HepG2 (cell line): ENCODE measurements around the gene PRSS27. TPM values are rescaled to one million over a fixed set of nuclear protein-coding genes. Genes with fewer than 3 reads are reported as not detected.

ENCODE experiments used
- ATAC-seq: fragments of 200-7000 bp; cut with Tn5 transposase; 3 replicates; pipeline ENCODE4 v1.9.1; 2020; ENCODE audit warnings: mild to moderate bottlenecking, moderate library complexity
- BruUV-seq: library from RNA; stranded (reverse); fragments of 400-500 nt; replicated peaks from 2 replicates; lab custom pipeline; 2021; lab: Mats Ljungman, UMichigan
- CTCF ChIA-PET: fragments of 300-600 bp; formaldehyde crosslinking; extraction: SDS; loops from one replicate; lab custom pipeline; 2021; ENCODE audit warnings: low total read pairs, inconsistent platforms, low intra/inter-chr PET ratio; lab: Yijun Ruan, JAX
- POLR2A ChIA-PET: fragments of 350-600 bp; sonication (Branson Sonifier 250); formaldehyde crosslinking; loops from one replicate; lab custom pipeline; 2020; ENCODE audit warnings: antibody characterized with exemption, inconsistent platforms; lab: Yijun Ruan, JAX
- DNase-seq: peaks from one replicate; pipeline ENCODE4 v3.0.0-alpha.2; 2015; ENCODE audit warnings: low spot score
- FAIRE-seq: peaks from 3 replicates; lab custom pipeline; 2011; peaks lifted over from hg19 to GRCh38; lab: Jason Lieb, UNC
- H2AFZ ChIP-seq: one replicate; pipeline ENCODE4 v1.6.1; 2011; ENCODE audit warnings: low read length, inconsistent platforms
- H3K27ac ChIP-seq: fragments of 300-600 bp; 3 replicates; pipeline ENCODE4 v1.8.0; 2011; ENCODE audit warnings: mixed run types, mild to moderate bottlenecking, mixed read lengths, low read length, inconsistent platforms; ENCODE audit not compliant: insufficient read depth; ENCODE audit errors: extremely low read length
- H3K27me3 ChIP-seq, 2 experiments: fragments of 200-600 bp in 1 of 2; 2 replicates in 1 of 2; 3 replicates in 1 of 2; pipeline versions ENCODE4 v1.6.0 to v1.8.0; 2011; ENCODE audit warnings: low read length in 2 of 2, mild to moderate bottlenecking in 2 of 2, moderate library complexity in 2 of 2, inconsistent platforms in 1 of 2; ENCODE audit not compliant: insufficient read depth in 2 of 2, control insufficient read depth in 1 of 2
- H3K36me3 ChIP-seq, 2 experiments: fragments of 200-600 bp in 1 of 2; replicated peaks in 1 of 2; 2 replicates in 1 of 2; 3 replicates in 1 of 2; pipeline versions ENCODE4 v1.5.1 to v1.8.0; 2011; ENCODE audit warnings: low read length in 2 of 2, inconsistent platforms in 1 of 2; ENCODE audit not compliant: insufficient read depth in 2 of 2, control insufficient read depth in 1 of 2
- H3K4me1 ChIP-seq: 2 replicates; pipeline ENCODE4 v1.5.1; 2012; ENCODE audit warnings: low read length, inconsistent platforms; ENCODE audit not compliant: insufficient read depth
- H3K4me2 ChIP-seq: 2 replicates; pipeline ENCODE4 v1.6.0; 2011; ENCODE audit warnings: low read depth, low read length, inconsistent platforms
- H3K4me3 ChIP-seq, 3 experiments: fragments of 200-600 bp in 1 of 3; sonication (generic), shearing (Covaris generic) in 1 of 3; replicated peaks in 1 of 3; 2 replicates each; pipeline ENCODE4 v1.5.1; 2011 to 2016; ENCODE audit warnings: low read length in 3 of 3, inconsistent platforms in 2 of 3, low read depth in 2 of 3, mild to moderate bottlenecking in 2 of 3, control low read depth in 1 of 3, mixed read lengths in 1 of 3; ENCODE audit not compliant: insufficient read depth in 1 of 3
- H3K79me2 ChIP-seq: one replicate; pipeline ENCODE4 v1.6.1; 2011; ENCODE audit warnings: low read length, inconsistent platforms; ENCODE audit not compliant: insufficient read depth
- H3K9ac ChIP-seq: 2 replicates; pipeline ENCODE4 v1.6.0; 2011; ENCODE audit warnings: mild to moderate bottlenecking, low read depth, low read length, inconsistent platforms; ENCODE audit not compliant: insufficient read depth
- H3K9me3 ChIP-seq: 2 replicates; pipeline ENCODE4 v1.5.1; 2012; ENCODE audit warnings: mild to moderate bottlenecking, low read length
- H4K20me1 ChIP-seq: 2 replicates; pipeline ENCODE4 v1.6.0; 2011; ENCODE audit warnings: inconsistent platforms, mild to moderate bottlenecking, low read length, moderate library complexity; ENCODE audit not compliant: insufficient read depth
- AGO2 ChIP-seq: fragments of 200-400 bp; formaldehyde crosslinking; optimal IDR thresholded peaks from 2 replicates; pipeline ENCODE3; 2017; ENCODE audit warnings: mild to moderate bottlenecking, low read depth, low read length, moderate library complexity
- ARID5B ChIP-seq: IDR thresholded peaks from 2 replicates; pipeline ENCODE4 v1.4.0; 2020; ENCODE audit warnings: mild to moderate bottlenecking, missing genetic modification reagents
- FOXA1 ChIP-seq, 2 experiments: fragments of 450-650 bp in 1 of 2; sonication (generic) in 1 of 2; formaldehyde crosslinking in 1 of 2; IDR thresholded peaks; 2 replicates each; pipeline versions ENCODE4 v1.4.0 to v1.6.1; 2016 to 2020; ENCODE audit warnings: missing genetic modification reagents in 1 of 2
- SMAD3 ChIP-seq: sonication (generic); formaldehyde crosslinking; IDR thresholded peaks from 2 replicates; pipeline ENCODE4 v1.4.0; 2020; ENCODE audit warnings: missing genetic modification reagents
- TFDP2 ChIP-seq: sonication (generic); formaldehyde crosslinking; IDR thresholded peaks from 2 replicates; pipeline ENCODE4 v1.4.0; 2020; ENCODE audit warnings: missing genetic modification reagents
- WIZ ChIP-seq: sonication (generic); formaldehyde crosslinking; IDR thresholded peaks from 2 replicates; pipeline ENCODE4 v1.5.1; 2020; ENCODE audit warnings: mild to moderate bottlenecking, missing genetic modification reagents
- ZFP36L1 ChIP-seq: sonication (generic); formaldehyde crosslinking; IDR thresholded peaks from 2 replicates; pipeline ENCODE4 v1.8.0; 2022; ENCODE audit warnings: mild to moderate bottlenecking, missing genetic modification reagents, moderate library complexity
- ZNF260 ChIP-seq: sonication (generic); formaldehyde crosslinking; IDR thresholded peaks from 2 replicates; pipeline ENCODE4 v1.4.0; 2020; ENCODE audit warnings: missing genetic modification reagents, low read depth, mild to moderate bottlenecking, borderline replicate concordance
- ZNF563 ChIP-seq: sonication (generic); formaldehyde crosslinking; IDR thresholded peaks from 2 replicates; pipeline ENCODE4 v1.8.0; 2022; ENCODE audit warnings: mild to moderate bottlenecking, moderate library complexity, missing genetic modification reagents
- ZNF652 ChIP-seq: IDR thresholded peaks from 2 replicates; pipeline ENCODE4 v1.6.1; 2016; ENCODE audit warnings: low read depth, borderline replicate concordance
- ZNF704 ChIP-seq: sonication (generic); formaldehyde crosslinking; IDR thresholded peaks from 2 replicates; pipeline ENCODE4 v1.8.1; 2023; ENCODE audit warnings: mild to moderate bottlenecking, inconsistent platforms, moderate library complexity, missing genetic modification reagents, borderline replicate concordance
- WGBS: methylation state at CpG from one replicate; pipeline ENCODE4 v1.1.6; 2017; ENCODE audit warnings: low lambda C conversion rate; 5-methylcytosine and 5-hydroxymethylcytosine counted together
- in situ Hi-C: cut with HindIII; loops from 2 replicates; pipeline ENCODE4 v1.10.0; 2017; ENCODE audit warnings: low pct_unique_long_range_greater_than_20kb; ENCODE audit not compliant: extremely low pct_ligation_motif_present
- intact Hi-C: fragments of 100-400 bp; cut with micrococcal nuclease; formaldehyde crosslinking; loops from one replicate; pipeline ENCODE4 v1.10.0; 2022; ENCODE audit not compliant: unreplicated experiment
- polyA plus RNA-seq, 8 experiments: library from polyadenylated mRNA; depleted of rRNA in 3 of 8; stranded (reverse) in 7 of 8; unstranded in 1 of 8; fragments of >200 nt; fragmentation: Illumina TruSeq in 4 of 8; extraction: Trizol in 4 of 8; gene quantifications; 2 replicates each; pipeline versions ENCODE4 v1.2.1 to v1.2.3, GENCODE V29; 2011 to 2016; ENCODE audit warnings: low read depth in 4 of 8, missing spikeins in 1 of 8, mixed read lengths in 1 of 8; ENCODE audit not compliant: insufficient read depth in 1 of 8
- total RNA-seq, 5 experiments: library from RNA; depleted of rRNA; stranded (reverse); fragments of >200 nt; fragmentation: Illumina TruSeq; extraction: Trizol; gene quantifications; 2 replicates each; pipeline ENCODE4 v1.2.3, GENCODE V29; 2016; ENCODE audit warnings: low read depth in 1 of 5

Gene PRSS27
- total and polyA plus RNA-seq, 2 of the 13 experiments (the other 11 are each of a cell fraction or from before 2014, with no cell fraction given): 0.20 to 0.73 TPM

- ChIA-PET POLR2A (no interaction called here), CTCF (no interaction called here)
- Histone ChIP-seq H3K4me1 (no peaks in the 10 kb centered on the region), H3K4me3 (no peak overlapping the region), H3K27me3 (no peaks in the 10 kb centered on the region), H3K27ac (no peak overlapping the region), H4K20me1 (no peaks in the 10 kb centered on the region), H3K36me3 (peaks cover 41 to 45% of the 10 kb centered on the region in 2 experiments; a peak in 4 of 5 replicates), H3K9me3 (no peaks in the 10 kb centered on the region), H2AFZ (no peak overlapping the region), H3K79me2 (no peaks in the 10 kb centered on the region), H3K4me2 (no peak overlapping the region), H3K9ac (no peak overlapping the region)
- WGBS: 93% methylated on average over 8 of the region's 28 CpGs
- intact Hi-C loops (no loop called here), in situ Hi-C loops (no loop called here)
- FAIRE-seq (no peak), ATAC-seq (no peak), DNase-seq (no peak)
- BruUV-seq: no TSS peak
- TF ChIP-seq ZNF260: no peak
- no peak for TF ChIP-seq FOXA1 (IDR thresholded peaks at IDR 0.05)
- TF ChIP-seq FOXA1 (CRISPR knock-in tag; IDR thresholded peaks at IDR 0.05): no peak
- no peak for TF ChIP-seq ZNF704 (CRISPR knock-in tag)
- peak; percentile 13 for TF ChIP-seq AGO2
These were observed 16.9 kb downstream of the PRSS27 start for GRCh38 chr16:2702871-2703745.

GRCh38 chr16:2702438-2702825, 17.6 kb downstream of the PRSS27 start:
- Histone ChIP-seq H2AFZ (no peak overlapping the region), H4K20me1 (no peaks in the 10 kb centered on the region), H3K4me2 (no peak overlapping the region), H3K9me3 (no peaks in the 10 kb centered on the region), H3K27ac (no peak overlapping the region), H3K9ac (no peak overlapping the region), H3K4me3 (no peak overlapping the region), H3K27me3 (no peaks in the 10 kb centered on the region), H3K4me1 (no peaks in the 10 kb centered on the region), H3K79me2 (no peaks in the 10 kb centered on the region), H3K36me3 (peaks cover 38 to 45% of the 10 kb centered on the region in 2 experiments; a peak in 4 of 5 replicates)
- DNase-seq: no peak
- no TSS peak for BruUV-seq
- FAIRE-seq: no peak
- in situ Hi-C loops (no loop called here), intact Hi-C loops (no loop called here)
- ChIA-PET POLR2A (no interaction called here), CTCF (no interaction called here)
- WGBS: 98% methylated on average over 6 of the region's 13 CpGs
- ATAC-seq: no peak
- TF ChIP-seq ARID5B: no peak
- TF ChIP-seq ZFP36L1 (CRISPR knock-in tag): no peak
- no peak for TF ChIP-seq WIZ (CRISPR knock-in tag)
- no peak for TF ChIP-seq ZNF563
- no peak for TF ChIP-seq TFDP2 (CRISPR knock-in tag)
- TF ChIP-seq SMAD3 (CRISPR knock-in tag): no peak
- TF ChIP-seq ZNF652 (CRISPR knock-in tag): no peak
